Thyroid gland (tissue), 4 donors: ENCODE data around the gene SEMA7A.

ENCODE experiments used
- POLR2A ChIP-seq, 2 donors: fragments of 450-650 bp; IDR thresholded peaks; one replicate each; pipeline ENCODE4 v1.6.1; 2017; ENCODE audit warnings: antibody characterized with exemption in 2 of 2, mild to moderate bottlenecking in 2 of 2, moderate library complexity in 1 of 2
- TF ChIP-seq, protein P1 (sequence below), 6 experiments: fragments of 200-600 bp in 3 of 6; fragments of 450-650 bp in 3 of 6; sonication (generic) in 3 of 6; IDR thresholded peaks; one replicate each; pipeline ENCODE4 v1.5.1; 2016 to 2019; ENCODE audit warnings: antibody characterized with exemption in 6 of 6, mild to moderate bottlenecking in 2 of 6, inconsistent platforms in 1 of 6, moderate library complexity in 1 of 6

- TF ChIP-seq POLR2A (IDR thresholded peaks at IDR 0.05) = no peak
- TF ChIP-seq, protein P1, sequence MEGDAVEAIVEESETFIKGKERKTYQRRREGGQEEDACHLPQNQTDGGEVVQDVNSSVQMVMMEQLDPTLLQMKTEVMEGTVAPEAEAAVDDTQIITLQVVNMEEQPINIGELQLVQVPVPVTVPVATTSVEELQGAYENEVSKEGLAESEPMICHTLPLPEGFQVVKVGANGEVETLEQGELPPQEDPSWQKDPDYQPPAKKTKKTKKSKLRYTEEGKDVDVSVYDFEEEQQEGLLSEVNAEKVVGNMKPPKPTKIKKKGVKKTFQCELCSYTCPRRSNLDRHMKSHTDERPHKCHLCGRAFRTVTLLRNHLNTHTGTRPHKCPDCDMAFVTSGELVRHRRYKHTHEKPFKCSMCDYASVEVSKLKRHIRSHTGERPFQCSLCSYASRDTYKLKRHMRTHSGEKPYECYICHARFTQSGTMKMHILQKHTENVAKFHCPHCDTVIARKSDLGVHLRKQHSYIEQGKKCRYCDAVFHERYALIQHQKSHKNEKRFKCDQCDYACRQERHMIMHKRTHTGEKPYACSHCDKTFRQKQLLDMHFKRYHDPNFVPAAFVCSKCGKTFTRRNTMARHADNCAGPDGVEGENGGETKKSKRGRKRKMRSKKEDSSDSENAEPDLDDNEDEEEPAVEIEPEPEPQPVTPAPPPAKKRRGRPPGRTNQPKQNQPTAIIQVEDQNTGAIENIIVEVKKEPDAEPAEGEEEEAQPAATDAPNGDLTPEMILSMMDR (IDR thresholded peaks at IDR 0.05) = no peak
These were observed 3.9 kb downstream of the SEMA7A start for GRCh38 chr15:74429781-74430400.
